Measurements from ENCODE around the gene ZNF593OS. TPM values are rescaled to one million over a fixed set of nuclear protein-coding genes. Genes with fewer than 3 reads are reported as not detected.

ZNF593OS gene
- not detected for total RNA-seq

DNA sequence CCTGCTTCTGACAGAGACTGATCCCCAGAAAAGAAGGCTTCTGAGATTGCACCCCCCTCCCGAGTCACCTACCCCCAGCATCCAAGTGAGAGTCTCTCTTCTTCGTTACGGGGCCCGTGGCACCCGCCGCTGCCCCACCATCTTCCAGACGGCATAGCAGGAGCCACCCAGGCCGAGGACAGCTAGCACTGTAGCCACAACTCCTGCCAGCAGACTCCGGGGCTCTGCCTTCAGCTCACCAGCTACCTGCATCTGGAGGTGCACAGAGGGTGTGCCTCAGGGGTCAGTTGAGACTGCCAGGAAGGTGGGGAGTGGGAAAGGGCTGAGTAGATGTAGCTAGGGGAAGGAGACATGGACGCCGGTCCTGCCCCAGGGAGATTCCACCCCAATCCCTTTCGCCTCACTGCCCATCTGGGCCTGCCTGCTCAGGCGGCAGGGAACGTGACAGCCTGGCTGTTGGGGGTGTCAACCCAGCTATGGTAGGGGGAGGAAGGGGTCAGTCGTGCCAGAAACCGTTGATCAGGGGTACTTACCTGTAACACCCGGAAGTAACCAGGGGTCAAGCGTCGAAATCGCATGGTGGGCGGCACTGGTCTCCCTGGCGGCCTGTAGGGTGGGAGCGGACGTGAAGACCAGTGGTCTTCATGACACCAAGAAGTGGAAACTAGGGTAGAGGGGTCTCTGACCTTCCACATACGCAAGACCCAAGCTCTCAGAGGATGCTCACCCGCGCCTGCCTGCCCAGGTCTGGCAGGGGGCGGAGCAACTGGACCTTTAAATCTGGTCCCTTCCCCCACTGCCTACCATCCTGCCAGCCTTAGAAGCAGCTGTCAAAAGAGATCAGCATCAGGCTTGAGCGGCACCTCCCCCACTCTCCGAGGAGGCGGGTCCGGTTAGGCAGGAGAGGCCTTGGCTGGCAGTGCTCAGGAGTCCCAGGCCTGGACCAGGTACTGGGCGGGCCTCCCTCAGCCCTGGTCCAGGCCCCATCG, at the start of gene ZNF593OS:
ZNF593OS (minus strand) TSS at position 749 of the 989 bp plus-strand sequence; CDS start at position 578, 171 bp downstream.
- no peaks in the 10 kb centered on the region for H3K27me3 Mint-ChIP-seq
- peak within 1 kb of the TSS; percentile 83 for H3K4me3 Mint-ChIP-seq
- no peak within 1 kb of the TSS for H3K27ac Mint-ChIP-seq
- ChIA-PET CTCF (interaction anchor here (1.0 to 1.6 kb wide), 5 partner anchors 26 to 192 kb away, joined by 3 to 9 read pairs (median 3); partner anchors contain the start of gene CEP85), POLR2A (interaction anchor here (1.0 to 1.2 kb wide), 2 partner anchors 62 to 64 kb away, joined by 3 to 4 read pairs; partner anchors contain the start of gene CEP85)
- intact Hi-C loops (cut with micrococcal nuclease) = no loop called here
- peaks cover 15% of the 10 kb centered on the region for H3K4me1 Mint-ChIP-seq (ENCODE audit: low read depth)
- peaks cover 5% of the 10 kb centered on the region for H3K36me3 Mint-ChIP-seq
- H3K9me3 Mint-ChIP-seq = no peaks in the 10 kb centered on the region
- no peak for DNase-seq

DNA sequence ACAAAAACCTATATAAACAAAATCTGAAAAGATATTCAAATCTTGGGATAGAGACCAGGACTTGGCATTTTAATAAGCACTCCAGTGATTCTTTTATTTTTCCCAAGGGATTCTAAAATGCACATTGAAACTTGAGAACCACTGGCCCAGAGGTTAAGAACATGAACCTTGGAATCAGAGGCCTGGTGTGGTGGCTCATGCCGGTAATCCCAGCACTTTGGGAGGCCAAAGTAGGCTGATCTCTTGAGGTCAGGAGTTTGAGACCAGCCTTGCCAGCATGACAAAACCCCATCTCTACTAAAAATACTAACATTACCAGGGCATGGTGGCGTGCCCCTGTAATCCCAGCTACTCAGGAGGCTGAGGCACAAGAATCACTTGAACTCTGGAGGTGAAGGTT, 49.5 kb upstream of the ZNF593OS start:
- POLR2A ChIA-PET = no interaction called here
- H3K9me3 Mint-ChIP-seq = no peaks in the 10 kb centered on the region
- CTCF ChIA-PET = interaction anchor here (1.2 to 2.1 kb wide), 2 partner anchors 13 to 51 kb away, joined by 3 to 9 read pairs; partner anchors contain the start of genes CEP85 and ZNF593
- peaks cover 5% of the 10 kb centered on the region for H3K4me1 Mint-ChIP-seq (ENCODE audit: low read depth)
- no peak overlapping the region for H3K27ac Mint-ChIP-seq
- no peak for DNase-seq
- peaks cover 13% of the 10 kb centered on the region for H3K27me3 Mint-ChIP-seq
- intact Hi-C loops (cut with micrococcal nuclease) = no loop called here
- no peak overlapping the region for H3K4me3 Mint-ChIP-seq
- no peaks in the 10 kb centered on the region for H3K36me3 Mint-ChIP-seq

DNA sequence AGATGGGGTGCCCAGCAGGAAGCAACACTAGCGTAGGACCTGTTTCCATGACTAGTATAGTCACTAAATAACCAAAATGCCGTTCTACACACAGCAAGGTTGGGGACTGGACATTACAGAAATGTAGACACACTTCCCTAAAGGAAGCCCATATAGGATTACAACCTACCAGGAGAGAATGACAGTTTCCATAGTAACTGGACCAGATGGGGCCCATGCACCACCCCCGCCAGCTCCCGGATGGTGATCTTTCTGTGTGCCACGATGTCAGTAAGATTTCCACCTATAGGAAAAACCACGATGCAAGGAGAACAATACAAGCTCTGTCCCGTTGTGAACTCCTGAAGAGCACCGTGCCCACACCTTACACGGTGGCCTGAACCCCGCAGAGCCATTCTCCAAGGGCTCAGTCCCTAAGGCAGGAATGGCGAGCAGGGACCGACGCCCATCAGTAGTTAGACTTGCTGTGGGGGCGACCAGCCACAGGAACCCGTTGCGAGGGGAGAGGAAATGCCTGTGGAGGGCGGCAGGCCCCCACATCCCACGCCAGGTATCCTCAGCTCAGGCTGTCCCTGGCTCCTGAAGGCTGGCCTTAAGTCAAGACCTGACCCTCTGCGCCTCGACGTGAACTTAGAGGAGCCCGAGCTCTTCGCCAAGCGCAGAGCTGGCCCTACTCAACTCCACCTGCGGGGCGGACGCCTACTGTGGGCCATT, 48.7 kb upstream of the ZNF593OS start:
- ChIA-PET POLR2A (no interaction called here), CTCF (interaction anchor here (1.2 to 1.6 kb wide), 2 partner anchors 51 to 75 kb away, joined by 3 to 4 read pairs; partner anchors contain the start of gene ZNF593)
- Mint-ChIP-seq H3K9me3 (no peaks in the 10 kb centered on the region), H3K4me3 (no peak overlapping the region), H3K4me1 (ENCODE audit: low read depth) (no peaks in the 10 kb centered on the region), H3K27ac (no peak overlapping the region), H3K36me3 (no peaks in the 10 kb centered on the region), H3K27me3 (peaks cover 7% of the 10 kb centered on the region)
- no peak for DNase-seq
- intact Hi-C loops (cut with micrococcal nuclease) = no loop called here

DNA sequence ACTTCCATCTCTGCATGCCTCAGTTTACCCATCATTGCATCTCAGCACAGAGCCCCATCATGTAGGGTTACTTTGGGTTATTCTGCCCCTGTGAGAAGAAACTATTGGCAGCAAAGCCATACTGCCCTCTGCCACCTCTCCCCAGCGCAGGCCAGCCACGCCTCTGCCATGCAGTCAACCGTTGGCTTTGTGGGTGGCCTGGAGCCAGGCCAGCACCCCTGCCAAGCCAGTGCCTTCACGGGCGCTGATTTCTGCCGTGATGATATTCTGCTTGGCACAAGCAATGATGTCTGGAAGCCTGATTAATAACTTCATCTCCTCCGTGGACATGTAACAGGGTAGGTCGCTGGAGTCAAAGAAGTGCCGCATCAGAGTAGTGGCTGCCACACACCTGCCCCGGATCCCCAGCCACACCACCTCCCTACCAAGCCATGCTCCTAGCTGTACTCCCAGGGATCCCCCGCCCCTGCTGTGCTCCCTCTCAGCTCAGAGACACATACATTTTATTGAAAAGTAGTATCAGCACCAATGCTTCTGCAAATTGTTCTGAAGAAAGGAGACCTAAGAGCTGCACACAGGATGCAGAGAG, 47.4 kb upstream of the ZNF593OS start:
- no peaks in the 10 kb centered on the region for H3K9me3 Mint-ChIP-seq
- H3K4me3 Mint-ChIP-seq = no peak overlapping the region
- intact Hi-C loops (cut with micrococcal nuclease) = no loop called here
- H3K4me1 Mint-ChIP-seq (ENCODE audit: low read depth) = no peaks in the 10 kb centered on the region
- POLR2A ChIA-PET = no interaction called here
- CTCF ChIA-PET = interaction anchor here (1.6 kb wide), 1 partner anchor 74 kb away, joined by 4 read pairs; no protein-coding TSS in a partner anchor
- no peak for DNase-seq
- H3K27ac Mint-ChIP-seq = no peak overlapping the region
- H3K36me3 Mint-ChIP-seq = no peaks in the 10 kb centered on the region
- H3K27me3 Mint-ChIP-seq = no peaks in the 10 kb centered on the region

DNA sequence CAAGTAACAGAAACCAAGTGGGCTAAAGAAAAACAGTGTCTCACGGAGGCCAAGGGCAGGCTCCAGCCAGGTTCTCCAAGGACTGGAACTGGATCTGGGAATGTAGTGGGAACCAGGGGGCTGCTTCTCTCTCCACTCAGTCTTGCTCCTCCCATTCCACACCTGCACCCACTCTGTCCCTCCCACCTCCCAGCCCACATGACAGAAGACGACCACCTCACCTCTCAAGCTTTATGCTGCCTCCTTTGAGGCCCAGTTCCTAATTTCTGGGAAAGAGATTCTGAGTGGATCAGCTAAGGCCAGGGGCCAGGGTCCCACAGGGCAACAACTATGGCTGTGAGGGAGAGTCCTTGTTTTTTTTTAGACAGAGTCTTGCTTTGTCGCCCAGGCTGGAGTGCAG, 43.6 kb upstream of the ZNF593OS start:
- Mint-ChIP-seq H3K4me1 (ENCODE audit: low read depth) (no peaks in the 10 kb centered on the region), H3K27me3 (no peaks in the 10 kb centered on the region), H3K9me3 (no peaks in the 10 kb centered on the region), H3K4me3 (no peak overlapping the region), H3K36me3 (no peaks in the 10 kb centered on the region), H3K27ac (no peak overlapping the region)
- intact Hi-C loops (cut with micrococcal nuclease) = no loop called here
- POLR2A ChIA-PET = no interaction called here
- CTCF ChIA-PET = no interaction called here
- DNase-seq = no peak

DNA sequence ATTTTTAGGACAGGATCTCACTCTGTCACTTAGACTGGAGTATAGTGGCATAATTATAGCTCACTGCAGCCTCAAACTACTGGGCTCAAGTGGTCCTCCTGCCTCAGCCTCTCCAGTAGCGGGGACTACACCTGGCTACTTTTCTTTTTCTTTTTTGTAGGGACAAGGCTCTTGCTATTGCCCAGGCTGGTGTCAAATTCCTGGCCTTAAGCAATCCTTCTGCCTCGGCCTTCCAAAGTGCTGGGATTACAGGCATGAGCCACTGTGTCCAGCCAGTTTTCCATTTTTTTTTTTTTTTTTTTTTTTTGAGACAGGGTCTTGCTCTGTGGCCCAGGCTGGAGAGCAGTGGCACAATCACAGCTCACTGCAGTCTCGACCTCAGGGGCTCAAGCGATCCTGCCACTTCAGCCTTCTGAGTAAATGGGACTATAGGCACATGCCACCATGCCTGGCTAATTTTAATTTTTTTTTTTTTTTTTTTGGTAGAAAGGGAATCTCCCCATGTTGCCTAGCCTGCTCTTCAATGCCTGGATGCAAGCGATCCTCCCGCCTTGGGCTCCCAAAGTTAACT, 41.8 kb upstream of the ZNF593OS start:
- DNase-seq = no peak
- CTCF ChIA-PET = interaction anchor here (1.2 to 1.6 kb wide), 2 partner anchors 20 to 43 kb away, joined by 4 to 6 read pairs; partner anchors contain the start of genes CEP85 and ZNF593
- intact Hi-C loops (cut with micrococcal nuclease) = no loop called here
- Mint-ChIP-seq H3K27ac (no peak overlapping the region), H3K9me3 (no peaks in the 10 kb centered on the region), H3K4me1 (ENCODE audit: low read depth) (no peaks in the 10 kb centered on the region), H3K4me3 (no peak overlapping the region), H3K27me3 (no peaks in the 10 kb centered on the region), H3K36me3 (no peaks in the 10 kb centered on the region)
- POLR2A ChIA-PET = no interaction called here

GRCh38 chr1:26212726-26213125, 41.1 kb upstream of the ZNF593OS start:
- H3K4me3 Mint-ChIP-seq = no peak overlapping the region
- no peaks in the 10 kb centered on the region for H3K4me1 Mint-ChIP-seq (ENCODE audit: low read depth)
- H3K27me3 Mint-ChIP-seq = no peaks in the 10 kb centered on the region
- intact Hi-C loops (cut with micrococcal nuclease) = no loop called here
- ChIA-PET POLR2A (no interaction called here), CTCF (interaction anchor here (1.2 to 1.6 kb wide), 2 partner anchors 21 to 43 kb away, joined by 4 to 6 read pairs; partner anchors contain the start of genes CEP85 and ZNF593)
- DNase-seq = no peak
- H3K36me3 Mint-ChIP-seq = no peaks in the 10 kb centered on the region
- H3K9me3 Mint-ChIP-seq = no peaks in the 10 kb centered on the region
- no peak overlapping the region for H3K27ac Mint-ChIP-seq

- Mint-ChIP-seq H3K27ac (no peak overlapping the region), H3K9me3 (no peaks in the 10 kb centered on the region), H3K27me3 (no peaks in the 10 kb centered on the region), H3K36me3 (no peaks in the 10 kb centered on the region), H3K4me3 (no peak overlapping the region), H3K4me1 (ENCODE audit: low read depth) (no peaks in the 10 kb centered on the region)
- CTCF ChIA-PET = interaction anchor here (0.8 to 1.5 kb wide), 5 partner anchors 23 to 207 kb away, joined by 3 to 6 read pairs (median 3); partner anchors contain the start of genes CEP85 and ZNF593
- POLR2A ChIA-PET = no interaction called here
- DNase-seq = no peak
- intact Hi-C loops (cut with micrococcal nuclease) = no loop called here
Measured at GRCh38 chr1:26210147-26210870, 38.7 kb upstream of the ZNF593OS start.

GRCh38 chr1:26203642-26204318, 32.1 kb upstream of the ZNF593OS start:
- Mint-ChIP-seq H3K27ac (no peak overlapping the region), H3K27me3 (no peaks in the 10 kb centered on the region), H3K36me3 (no peaks in the 10 kb centered on the region), H3K9me3 (no peaks in the 10 kb centered on the region), H3K4me3 (no peak overlapping the region), H3K4me1 (ENCODE audit: low read depth) (peaks cover 32% of the 10 kb centered on the region)
- CTCF ChIA-PET = interaction anchor here (1.3 to 2.2 kb wide), 3 partner anchors 30 to 118 kb away, joined by 5 to 6 read pairs (median 6); partner anchors contain the start of gene CEP85
- peak; percentile 14 for DNase-seq
- POLR2A ChIA-PET = no interaction called here
- intact Hi-C loops (cut with micrococcal nuclease) = no loop called here

DNA sequence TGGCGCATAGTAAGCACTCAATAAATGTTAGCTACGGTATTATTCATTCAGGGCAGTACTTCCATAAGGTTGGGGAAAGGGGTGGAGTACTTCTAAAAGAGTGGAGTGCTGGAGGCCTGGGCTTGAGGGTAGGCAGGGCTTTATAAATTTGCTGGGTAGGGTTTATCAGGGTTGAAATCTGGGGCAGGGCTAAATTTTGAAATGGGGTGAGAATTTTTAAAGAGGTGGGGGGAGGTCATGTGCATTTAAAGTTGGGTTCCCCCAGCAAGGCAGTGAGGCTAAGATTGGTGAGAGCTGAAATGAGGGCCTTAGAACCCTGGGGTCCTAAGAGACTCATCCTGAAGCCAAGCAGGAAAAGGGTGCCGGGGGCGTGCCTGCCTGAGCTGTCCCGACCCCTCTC, 28.8 kb upstream of the ZNF593OS start:
- no peak overlapping the region for H3K27ac Mint-ChIP-seq
- no peaks in the 10 kb centered on the region for H3K27me3 Mint-ChIP-seq
- intact Hi-C loops (cut with micrococcal nuclease) = no loop called here
- H3K9me3 Mint-ChIP-seq = no peaks in the 10 kb centered on the region
- H3K4me1 Mint-ChIP-seq (ENCODE audit: low read depth) = peaks cover 32% of the 10 kb centered on the region
- ChIA-PET POLR2A (no interaction called here), CTCF (interaction anchor here (1.2 kb wide), 1 partner anchor 31 kb away, joined by 5 read pairs; the partner anchor contains the start of gene ZNF593)
- no peak overlapping the region for H3K4me3 Mint-ChIP-seq
- DNase-seq = no peak
- no peaks in the 10 kb centered on the region for H3K36me3 Mint-ChIP-seq
